KMS-11 (cell line): Measurements from ENCODE around the gene CCL4.
"Not testable (repeated sequence)": the region's sequence is repeated elsewhere in the genome, so short reads cannot be mapped to it uniquely, and the experiment has no call there.

Source experiments
- H2AFZ ChIP-seq: fragments of 200-600 bp; sonication (generic); 2 replicates; pipeline ENCODE4 v1.6.1; 2016; ENCODE audit warnings: antibody characterized with exemption, mixed run types, low read depth
- H3K27ac ChIP-seq: fragments of 200-600 bp; sonication (generic); 2 replicates; pipeline ENCODE4 v1.6.1; 2016; ENCODE audit warnings: mild to moderate bottlenecking, mixed run types
- H3K27me3 ChIP-seq: fragments of 200-600 bp; sonication (generic); 2 replicates; pipeline ENCODE4 v1.6.1; 2017; ENCODE audit warnings: mild to moderate bottlenecking, low read depth, mixed run types, moderate library complexity; ENCODE audit not compliant: insufficient read depth
- H3K36me3 ChIP-seq: fragments of 200-600 bp; sonication (generic); 2 replicates; pipeline ENCODE4 v1.6.1; 2017; ENCODE audit warnings: mild to moderate bottlenecking, mixed run types; ENCODE audit not compliant: insufficient read depth
- H3K4me1 ChIP-seq: fragments of 200-600 bp; sonication (generic); 2 replicates; pipeline ENCODE4 v1.6.1; 2016; ENCODE audit warnings: mild to moderate bottlenecking, low read depth, mixed run types; ENCODE audit not compliant: poor library complexity, severe bottlenecking
- H3K4me2 ChIP-seq: fragments of 200-600 bp; sonication (generic); 2 replicates; pipeline ENCODE4 v1.7.0; 2016; ENCODE audit warnings: mild to moderate bottlenecking, mixed run types
- H3K4me3 ChIP-seq: fragments of 200-600 bp; sonication (generic); IDR thresholded peaks from 2 replicates; pipeline ENCODE4 v1.6.1; 2017; ENCODE audit warnings: low read depth, low read length, mixed read lengths; ENCODE audit not compliant: insufficient read depth
- H3K79me2 ChIP-seq: fragments of 200-600 bp; sonication (generic); 2 replicates; pipeline ENCODE4 v1.6.1; 2016; ENCODE audit warnings: low read depth, mixed run types; ENCODE audit not compliant: insufficient read depth
- H3K9ac ChIP-seq: fragments of 200-600 bp; sonication (generic); 2 replicates; pipeline ENCODE4 v1.6.1; 2016; ENCODE audit warnings: mild to moderate bottlenecking, mixed run types
- H4K20me1 ChIP-seq: fragments of 200-600 bp; sonication (generic); 2 replicates; pipeline ENCODE4 v1.6.1; 2016; ENCODE audit warnings: mild to moderate bottlenecking, mixed run types; ENCODE audit not compliant: insufficient read depth
- TF ChIP-seq, protein P1 (sequence below): fragments of 200-600 bp; sonication (generic); conservative IDR thresholded peaks from 2 replicates; pipeline ENCODE4 v1.6.1; 2017; ENCODE audit warnings: low read depth, mild to moderate bottlenecking, antibody characterized with exemption, low read length, moderate library complexity, mixed read lengths

CCL4 gene

DNA sequence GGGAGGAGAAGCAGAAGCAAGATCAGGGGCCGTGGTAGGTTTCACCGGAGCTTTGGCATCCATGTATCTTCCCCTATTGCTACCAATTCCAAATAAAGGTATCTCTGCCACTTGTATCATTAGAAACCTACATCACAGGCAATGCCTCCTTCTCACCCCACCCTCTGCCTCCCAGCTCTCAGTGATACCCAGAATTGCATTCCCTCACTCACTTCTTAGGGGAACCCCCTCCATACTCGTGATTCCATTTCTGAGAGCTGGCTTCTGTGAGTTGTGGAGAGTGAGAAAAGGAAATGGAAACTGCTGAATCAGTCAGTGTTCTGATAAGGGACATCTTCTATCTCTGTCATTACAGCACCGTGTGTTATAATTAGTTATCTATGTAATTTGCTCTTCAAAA is 11.4 kb upstream of the CCL4 start:
- Histone ChIP-seq H3K4me1 (peaks cover 77% of the 10 kb centered on the region), H3K27ac (no peak overlapping the region), H2AFZ (no peak overlapping the region), H3K79me2 (no peaks in the 10 kb centered on the region), H3K36me3 (no peaks in the 10 kb centered on the region), H3K4me2 (peak overlapping the region; percentile 49; the same call in 1 of the 2 replicates), H3K27me3 (no peaks in the 10 kb centered on the region), H3K9ac (no peak overlapping the region), H4K20me1 (no peaks in the 10 kb centered on the region), H3K4me3 (no peak overlapping the region)
- TF ChIP-seq, protein P1, sequence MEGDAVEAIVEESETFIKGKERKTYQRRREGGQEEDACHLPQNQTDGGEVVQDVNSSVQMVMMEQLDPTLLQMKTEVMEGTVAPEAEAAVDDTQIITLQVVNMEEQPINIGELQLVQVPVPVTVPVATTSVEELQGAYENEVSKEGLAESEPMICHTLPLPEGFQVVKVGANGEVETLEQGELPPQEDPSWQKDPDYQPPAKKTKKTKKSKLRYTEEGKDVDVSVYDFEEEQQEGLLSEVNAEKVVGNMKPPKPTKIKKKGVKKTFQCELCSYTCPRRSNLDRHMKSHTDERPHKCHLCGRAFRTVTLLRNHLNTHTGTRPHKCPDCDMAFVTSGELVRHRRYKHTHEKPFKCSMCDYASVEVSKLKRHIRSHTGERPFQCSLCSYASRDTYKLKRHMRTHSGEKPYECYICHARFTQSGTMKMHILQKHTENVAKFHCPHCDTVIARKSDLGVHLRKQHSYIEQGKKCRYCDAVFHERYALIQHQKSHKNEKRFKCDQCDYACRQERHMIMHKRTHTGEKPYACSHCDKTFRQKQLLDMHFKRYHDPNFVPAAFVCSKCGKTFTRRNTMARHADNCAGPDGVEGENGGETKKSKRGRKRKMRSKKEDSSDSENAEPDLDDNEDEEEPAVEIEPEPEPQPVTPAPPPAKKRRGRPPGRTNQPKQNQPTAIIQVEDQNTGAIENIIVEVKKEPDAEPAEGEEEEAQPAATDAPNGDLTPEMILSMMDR, result no peak

DNA sequence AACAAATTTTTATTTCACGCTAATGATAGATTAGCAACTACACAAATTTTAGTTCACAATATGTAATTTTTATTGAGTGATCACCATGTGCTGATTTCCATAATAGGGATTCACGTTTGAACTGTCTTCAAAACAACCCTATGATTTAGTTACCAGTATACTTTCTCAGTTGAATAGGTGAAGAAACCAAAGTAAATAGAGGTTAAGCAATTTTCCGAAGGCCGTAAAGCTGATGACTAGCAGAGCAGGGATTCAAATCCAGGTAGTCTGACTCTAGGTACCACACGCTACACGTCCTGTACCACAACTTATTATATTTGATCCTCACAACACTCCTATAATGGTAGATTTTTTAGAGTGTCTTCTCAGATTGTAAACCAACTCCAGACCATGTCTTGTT is 10.9 kb upstream of the CCL4 start:
- peaks cover 77% of the 10 kb centered on the region for H3K4me1 ChIP-seq
- not testable (repeated sequence) for H3K27ac ChIP-seq, H4K20me1 ChIP-seq, H3K27me3 ChIP-seq, H2AFZ ChIP-seq, H3K79me2 ChIP-seq, H3K4me3 ChIP-seq, H3K9ac ChIP-seq, H3K36me3 ChIP-seq
- peak overlapping the region; percentile 49; the same call in 1 of the 2 replicates for H3K4me2 ChIP-seq

DNA sequence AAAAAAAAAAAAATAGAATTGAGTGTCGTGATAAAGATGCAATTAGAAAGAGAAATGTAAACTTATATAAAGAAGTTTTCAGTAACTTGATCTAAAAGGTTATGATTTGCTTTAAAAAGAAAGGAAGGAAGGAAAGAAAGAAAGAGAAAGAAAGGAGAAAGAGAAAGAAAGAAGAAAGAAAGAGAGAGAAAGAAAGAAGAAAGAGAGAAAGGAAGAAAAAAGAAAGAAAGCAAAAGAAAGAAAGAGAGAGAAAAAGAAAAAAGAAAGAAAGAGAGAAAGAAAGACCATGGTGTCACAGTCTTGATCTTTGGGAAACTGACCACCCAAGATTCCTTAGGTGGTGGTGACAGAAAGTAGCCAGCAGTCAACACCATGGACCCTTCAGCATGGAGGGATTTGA is 9.4 kb upstream of the CCL4 start:
- Histone ChIP-seq H3K4me3 (no peak overlapping the region), H3K36me3 (no peaks in the 10 kb centered on the region), H3K4me1 (peaks cover 69% of the 10 kb centered on the region), H3K27me3 (no peaks in the 10 kb centered on the region), H3K27ac (no peak overlapping the region), H4K20me1 (no peaks in the 10 kb centered on the region), H3K9ac (no peak overlapping the region), H3K4me2 (no peak overlapping the region; the same call in 1 of the 2 replicates), H3K79me2 (no peaks in the 10 kb centered on the region), H2AFZ (no peak overlapping the region)
- TF ChIP-seq, protein P1, result no peak

DNA sequence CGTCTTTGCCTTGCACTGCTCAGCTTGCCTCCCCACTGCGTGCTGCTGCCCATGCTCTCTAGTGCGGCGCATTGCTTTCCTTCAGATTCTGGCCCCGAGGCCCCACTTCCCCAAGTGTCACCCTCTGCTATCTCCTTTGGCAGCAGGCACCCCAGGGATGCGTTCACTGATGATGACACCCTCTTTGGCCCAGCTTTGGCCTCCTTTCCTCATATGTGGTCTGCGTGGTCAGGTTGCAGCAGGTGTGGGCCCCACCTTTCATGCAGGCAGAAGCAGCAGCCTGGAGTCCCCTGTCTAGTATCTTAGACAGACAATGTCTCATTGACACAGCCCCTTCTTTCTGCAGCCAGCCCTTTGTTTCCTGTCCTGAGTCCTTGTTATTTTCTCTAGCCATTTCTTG is 8.9 kb upstream of the CCL4 start:
- Histone ChIP-seq H3K36me3 (no peaks in the 10 kb centered on the region), H2AFZ (no peak overlapping the region), H3K9ac (no peak overlapping the region), H3K4me1 (peaks cover 64% of the 10 kb centered on the region), H3K79me2 (no peaks in the 10 kb centered on the region), H4K20me1 (no peaks in the 10 kb centered on the region), H3K27me3 (no peaks in the 10 kb centered on the region), H3K4me2 (no peak overlapping the region; the same call in 1 of the 2 replicates), H3K27ac (no peak overlapping the region), H3K4me3 (no peak overlapping the region)
- TF ChIP-seq, protein P1, result no peak

DNA sequence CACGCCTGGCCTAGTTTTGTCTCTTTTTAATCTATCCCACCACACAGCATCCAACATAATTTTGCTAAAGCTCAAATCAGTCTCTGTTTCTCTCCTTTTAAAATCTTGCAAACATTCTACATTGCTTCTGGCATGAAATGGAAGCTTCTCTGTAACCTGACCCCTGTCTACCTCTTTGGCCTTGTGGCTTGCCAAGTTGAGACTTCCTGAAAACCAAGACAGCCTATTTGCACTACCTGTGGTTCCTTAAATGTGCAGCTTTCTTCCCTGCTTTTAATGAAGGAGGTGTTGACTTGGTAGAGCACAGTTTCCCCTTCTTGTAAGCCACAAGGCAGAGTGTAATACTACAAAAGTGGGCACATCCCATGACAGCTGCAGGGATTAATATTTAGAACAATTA is 7.6 kb upstream of the CCL4 start:
- no peak overlapping the region for H3K27ac ChIP-seq
- TF ChIP-seq, protein P1, result no peak
- H3K36me3 ChIP-seq, result no peaks in the 10 kb centered on the region
- no peaks in the 10 kb centered on the region for H3K79me2 ChIP-seq
- no peaks in the 10 kb centered on the region for H3K27me3 ChIP-seq
- H4K20me1 ChIP-seq, result no peaks in the 10 kb centered on the region
- peak overlapping the region; percentile 24; the same call in 1 of the 2 replicates for H3K4me2 ChIP-seq
- no peak overlapping the region for H2AFZ ChIP-seq
- H3K4me1 ChIP-seq, result peaks cover 51% of the 10 kb centered on the region
- no peak overlapping the region for H3K9ac ChIP-seq
- no peak overlapping the region for H3K4me3 ChIP-seq

DNA sequence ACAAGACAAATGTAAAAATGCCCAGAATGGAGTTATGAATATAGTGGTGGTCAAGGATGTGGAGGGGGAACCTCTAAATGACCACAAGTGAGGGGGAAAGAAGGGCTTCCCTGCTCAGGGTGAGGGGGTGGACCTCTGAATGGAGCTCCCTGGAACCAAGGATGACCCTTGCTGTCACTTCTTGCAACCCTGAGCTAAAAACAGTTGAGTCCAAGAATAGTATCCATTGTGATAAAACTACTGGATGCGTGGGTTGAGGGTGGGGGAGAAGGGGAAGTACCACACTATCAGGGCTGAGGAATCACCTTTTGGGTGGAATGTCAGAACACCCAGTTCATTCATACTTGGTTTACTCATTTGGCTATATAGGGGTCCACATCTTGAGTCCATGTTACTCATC is 4.6 kb upstream of the CCL4 start:
- H3K27ac ChIP-seq, H3K4me2 ChIP-seq, H4K20me1 ChIP-seq, H3K27me3 ChIP-seq, H3K36me3 ChIP-seq, H3K9ac ChIP-seq, H2AFZ ChIP-seq, H3K4me3 ChIP-seq, H3K79me2 ChIP-seq: not testable (repeated sequence)
- H3K4me1 ChIP-seq, result peaks cover 26% of the 10 kb centered on the region

DNA sequence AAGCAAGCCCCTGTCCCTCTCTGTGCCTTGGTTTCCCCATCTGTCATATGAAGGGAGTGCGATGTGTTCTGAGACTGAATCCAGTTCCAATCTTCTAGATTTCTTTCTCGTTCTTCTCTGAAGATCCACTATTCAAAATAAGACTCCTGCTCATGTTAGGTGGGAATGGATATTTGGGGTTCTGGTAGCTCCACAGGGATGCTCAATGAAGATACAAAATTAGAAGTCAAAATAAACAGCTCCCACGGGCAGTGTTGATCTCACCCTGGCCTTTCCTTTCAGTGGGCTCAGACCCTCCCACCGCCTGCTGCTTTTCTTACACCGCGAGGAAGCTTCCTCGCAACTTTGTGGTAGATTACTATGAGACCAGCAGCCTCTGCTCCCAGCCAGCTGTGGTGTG is 619 bp downstream of the CCL4 start:
- H3K36me3 ChIP-seq, H3K4me1 ChIP-seq, H3K4me2 ChIP-seq, H2AFZ ChIP-seq, H3K27me3 ChIP-seq, H4K20me1 ChIP-seq, H3K4me3 ChIP-seq, H3K9ac ChIP-seq, H3K27ac ChIP-seq, H3K79me2 ChIP-seq: not testable (repeated sequence)
